Sigmoid colon (tissue), 4 donors: ENCODE results near the gene RNF157.
"Not testable (repeated sequence)": the region's sequence is repeated elsewhere in the genome, so short reads cannot be mapped to it uniquely, and the experiment has no call there.

Experiments
- EP300 ChIP-seq, 4 donors: sonication (generic); formaldehyde crosslinking; IDR thresholded peaks; one replicate each; pipeline ENCODE4 v1.6.1; 2017; ENCODE audit warnings: antibody characterized with exemption in 4 of 4
- POLR2A ChIP-seq, 2 donors: fragments of 450-650 bp; IDR thresholded peaks; one replicate each; pipeline ENCODE4 v1.6.1; 2016; ENCODE audit warnings: antibody characterized with exemption in 2 of 2, mild to moderate bottlenecking in 2 of 2, moderate library complexity in 2 of 2
- TF ChIP-seq, protein P1 (sequence below), 4 experiments: fragments of 450-650 bp in 3 of 4; fragments of 200-600 bp in 1 of 4; IDR thresholded peaks; one replicate each; pipeline ENCODE4 v1.5.1; 2016 to 2019; ENCODE audit warnings: antibody characterized with exemption in 4 of 4, mild to moderate bottlenecking in 3 of 4, moderate library complexity in 2 of 4

DNA sequence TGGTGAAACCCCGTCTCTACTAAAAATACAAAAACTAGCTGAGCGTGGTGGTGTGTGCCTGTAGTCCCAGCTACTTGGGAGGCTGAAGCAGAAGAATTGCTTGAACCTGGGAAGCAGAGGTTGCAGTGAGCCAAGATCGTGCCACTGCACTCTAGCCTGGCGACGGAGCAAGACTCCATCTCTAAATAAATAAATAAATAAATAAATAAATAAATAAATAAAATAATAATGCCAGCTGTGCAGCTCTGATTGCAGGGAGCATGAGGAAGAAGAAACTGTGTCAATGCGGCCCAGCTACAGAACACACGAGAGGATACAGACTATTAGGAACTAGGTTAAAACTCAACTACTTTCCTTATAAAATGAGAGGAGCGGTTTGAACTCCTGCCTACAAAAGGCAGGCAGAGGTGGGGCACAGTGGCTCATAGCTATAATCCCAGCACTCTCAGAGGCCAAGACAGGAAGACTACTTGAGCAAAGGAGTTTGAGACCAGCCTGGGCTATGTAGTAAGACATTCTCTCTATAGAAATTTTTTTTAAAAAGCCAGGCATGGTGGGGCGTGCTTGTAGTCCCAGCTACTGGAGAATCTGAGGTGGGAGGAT, 34.6 kb downstream of the RNF157 start:
- TF ChIP-seq, protein P1, sequence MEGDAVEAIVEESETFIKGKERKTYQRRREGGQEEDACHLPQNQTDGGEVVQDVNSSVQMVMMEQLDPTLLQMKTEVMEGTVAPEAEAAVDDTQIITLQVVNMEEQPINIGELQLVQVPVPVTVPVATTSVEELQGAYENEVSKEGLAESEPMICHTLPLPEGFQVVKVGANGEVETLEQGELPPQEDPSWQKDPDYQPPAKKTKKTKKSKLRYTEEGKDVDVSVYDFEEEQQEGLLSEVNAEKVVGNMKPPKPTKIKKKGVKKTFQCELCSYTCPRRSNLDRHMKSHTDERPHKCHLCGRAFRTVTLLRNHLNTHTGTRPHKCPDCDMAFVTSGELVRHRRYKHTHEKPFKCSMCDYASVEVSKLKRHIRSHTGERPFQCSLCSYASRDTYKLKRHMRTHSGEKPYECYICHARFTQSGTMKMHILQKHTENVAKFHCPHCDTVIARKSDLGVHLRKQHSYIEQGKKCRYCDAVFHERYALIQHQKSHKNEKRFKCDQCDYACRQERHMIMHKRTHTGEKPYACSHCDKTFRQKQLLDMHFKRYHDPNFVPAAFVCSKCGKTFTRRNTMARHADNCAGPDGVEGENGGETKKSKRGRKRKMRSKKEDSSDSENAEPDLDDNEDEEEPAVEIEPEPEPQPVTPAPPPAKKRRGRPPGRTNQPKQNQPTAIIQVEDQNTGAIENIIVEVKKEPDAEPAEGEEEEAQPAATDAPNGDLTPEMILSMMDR (IDR thresholded peaks at IDR 0.05), result not testable (repeated sequence)
- TF ChIP-seq EP300, POLR2A (IDR thresholded peaks at IDR 0.05): not testable (repeated sequence)
